Measurements from ENCODE around the gene SHANK3. TPM values are rescaled to one million over a fixed set of nuclear protein-coding genes. Genes with fewer than 3 reads are reported as not detected.

The SHANK3 gene
- total and polyA plus RNA-seq, 2 donors (not counting 1 experiment from before 2014, with no cell fraction given): not detected

GRCh38 chr22:50684501-50684900 is 11.9 kb downstream of the SHANK3 start:
- Histone ChIP-seq H3K9me3 (ENCODE audit: control extremely low read depth in 1 of 3, control insufficient read depth in 2 of 3, insufficient read depth in 1 of 3, low read length in 2 of 3) (peaks cover 0 to 5% (median 0%) of the 10 kb centered on the region in 3 donors), H3K36me3 (replicated peaks in 1 of 2; ENCODE audit: control extremely low read depth in 1 of 2, control insufficient read depth in 1 of 2, extremely low read depth in 1 of 2, insufficient read depth in 2 of 2, low read length in 1 of 2) (no peaks in the 10 kb centered on the region), H3K79me2 (ENCODE audit: control insufficient read depth, insufficient read depth, low read length) (no peaks in the 10 kb centered on the region), H3K4me2 (replicated peaks; ENCODE audit: low read depth, low read length, poor library complexity, severe bottlenecking) (no peak overlapping the region), H3K4me1 (ENCODE audit: control insufficient read depth in 2 of 2, insufficient read depth in 2 of 2, low read length in 2 of 2) (no peaks in the 10 kb centered on the region), H3K4me3 (ENCODE audit: control extremely low read depth in 1 of 5, extremely low read depth in 1 of 5, insufficient read depth in 1 of 5, low read depth in 2 of 5, low read length in 4 of 5) (no peak overlapping the region), H3K27ac (ENCODE audit: low read length in 2 of 2) (no peak overlapping the region), H4K20me1 (ENCODE audit: control insufficient read depth, insufficient read depth, low read length, poor library complexity, severe bottlenecking) (no peaks in the 10 kb centered on the region), H2AFZ (ENCODE audit: insufficient read depth, low read depth, low read length, poor library complexity, severe bottlenecking) (no peak overlapping the region), H3K9ac (ENCODE audit: low read length) (no peak overlapping the region), H3K27me3 (replicated peaks in 1 of 4; ENCODE audit: control extremely low read depth in 1 of 4, control insufficient read depth in 3 of 4, insufficient read depth in 4 of 4, low read length in 3 of 4) (no peaks in the 10 kb centered on the region)
- intact Hi-C loops (cut with micrococcal nuclease): no loop called here
- 96% methylated on average over 4 of the region's 8 CpGs for WGBS (ENCODE audit: insufficient coverage)
- no peaks in the 10 kb centered on the region for H3K9me3 Mint-ChIP-seq (ENCODE audit: insufficient read depth)
- TF ChIP-seq CTCF (IDR thresholded peaks at IDR 0.05) (no peak), EZH2 (IDR thresholded peaks at IDR 0.05; ENCODE audit: borderline replicate concordance, insufficient read depth, low read depth, low read length, poor library complexity, severe bottlenecking) (no peak)
- peaks cover 8% of the 10 kb centered on the region for H3K27me3 Mint-ChIP-seq
- POLR2A ChIA-PET: no interaction called here
- CTCF ChIA-PET: no interaction called here
- no peak overlapping the region for H3K4me3 Mint-ChIP-seq
- no peak for ATAC-seq (ENCODE audit: low read depth)
- peaks cover 5% of the 10 kb centered on the region for H3K4me1 Mint-ChIP-seq
- H3K27ac Mint-ChIP-seq: no peak overlapping the region
- no peak for DNase-seq

GRCh38 chr22:50684986-50685385 is 12.4 kb downstream of the SHANK3 start:
- Histone ChIP-seq H3K4me3 (ENCODE audit: control extremely low read depth in 1 of 5, extremely low read depth in 1 of 5, insufficient read depth in 1 of 5, low read depth in 2 of 5, low read length in 4 of 5) (no peak overlapping the region), H3K4me2 (replicated peaks; ENCODE audit: low read depth, low read length, poor library complexity, severe bottlenecking) (no peak overlapping the region), H3K27me3 (replicated peaks in 1 of 4; ENCODE audit: control extremely low read depth in 1 of 4, control insufficient read depth in 3 of 4, insufficient read depth in 4 of 4, low read length in 3 of 4) (no peaks in the 10 kb centered on the region), H3K27ac (ENCODE audit: low read length in 2 of 2) (no peak overlapping the region), H2AFZ (ENCODE audit: insufficient read depth, low read depth, low read length, poor library complexity, severe bottlenecking) (no peak overlapping the region), H4K20me1 (ENCODE audit: control insufficient read depth, insufficient read depth, low read length, poor library complexity, severe bottlenecking) (no peaks in the 10 kb centered on the region), H3K9me3 (ENCODE audit: control extremely low read depth in 1 of 3, control insufficient read depth in 2 of 3, insufficient read depth in 1 of 3, low read length in 2 of 3) (peaks cover 0 to 5% (median 0%) of the 10 kb centered on the region in 3 donors), H3K9ac (ENCODE audit: low read length) (no peak overlapping the region), H3K4me1 (ENCODE audit: control insufficient read depth in 2 of 2, insufficient read depth in 2 of 2, low read length in 2 of 2) (no peaks in the 10 kb centered on the region), H3K36me3 (replicated peaks in 1 of 2; ENCODE audit: control extremely low read depth in 1 of 2, control insufficient read depth in 1 of 2, extremely low read depth in 1 of 2, insufficient read depth in 2 of 2, low read length in 1 of 2) (no peaks in the 10 kb centered on the region), H3K79me2 (ENCODE audit: control insufficient read depth, insufficient read depth, low read length) (no peaks in the 10 kb centered on the region)
- 90% methylated on average over 8 of the region's 10 CpGs for WGBS (ENCODE audit: insufficient coverage)
- no peak for TF ChIP-seq EZH2 (IDR thresholded peaks at IDR 0.05; ENCODE audit: borderline replicate concordance, insufficient read depth, low read depth, low read length, poor library complexity, severe bottlenecking)
- no peak for TF ChIP-seq CTCF (IDR thresholded peaks at IDR 0.05)
- POLR2A ChIA-PET: no interaction called here
- no peak overlapping the region for H3K4me3 Mint-ChIP-seq
- CTCF ChIA-PET: no interaction called here
- no peaks in the 10 kb centered on the region for H3K9me3 Mint-ChIP-seq (ENCODE audit: insufficient read depth)
- H3K27ac Mint-ChIP-seq: no peak overlapping the region
- peaks cover 5% of the 10 kb centered on the region for H3K4me1 Mint-ChIP-seq
- DNase-seq: no peak
- intact Hi-C loops (cut with micrococcal nuclease): no loop called here
- no peak for ATAC-seq (ENCODE audit: low read depth)
- H3K27me3 Mint-ChIP-seq: peaks cover 8% of the 10 kb centered on the region
